ENCODE results near the gene PAPPA.

The PAPPA gene

DNA sequence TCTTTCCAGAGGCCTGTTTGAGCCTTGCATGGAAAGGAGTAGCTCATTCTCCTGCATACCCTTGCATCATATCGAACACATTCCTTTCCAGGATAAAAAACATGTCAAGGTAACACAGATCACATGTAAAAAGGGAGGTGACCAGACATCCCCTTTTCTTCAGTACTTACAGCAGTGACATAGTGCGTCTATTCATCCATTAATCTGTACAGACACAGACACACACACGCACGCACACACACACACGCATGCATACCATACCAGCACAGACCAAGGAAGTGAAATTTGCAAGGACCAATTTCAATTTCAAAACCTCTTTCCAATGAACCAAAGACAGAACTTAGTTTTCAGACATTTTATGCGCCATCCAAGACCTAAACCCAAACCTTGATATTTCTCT lies 256.0 kb downstream of the PAPPA start:
- no peaks in the 10 kb centered on the region for H3K9me3 ChIP-seq (ENCODE audit: control insufficient read depth, low read length)
- H3K27me3 ChIP-seq (replicated peaks; ENCODE audit: control insufficient read depth, insufficient read depth, low read length, poor library complexity, severe bottlenecking) = no peaks in the 10 kb centered on the region
- no peak for DNase-seq
- H3K4me1 ChIP-seq (ENCODE audit: control insufficient read depth, insufficient read depth, low read length, poor library complexity, severe bottlenecking) = no peaks in the 10 kb centered on the region
- no peak overlapping the region for H3K27ac ChIP-seq (ENCODE audit: insufficient read depth, low read length, poor library complexity, severe bottlenecking)
- H3K4me3 ChIP-seq (ENCODE audit: insufficient read depth, low read depth, low read length, poor library complexity, severe bottlenecking) = no peak overlapping the region
- H3K36me3 ChIP-seq (ENCODE audit: control insufficient read depth, insufficient read depth, low read length) = no peaks in the 10 kb centered on the region

DNA sequence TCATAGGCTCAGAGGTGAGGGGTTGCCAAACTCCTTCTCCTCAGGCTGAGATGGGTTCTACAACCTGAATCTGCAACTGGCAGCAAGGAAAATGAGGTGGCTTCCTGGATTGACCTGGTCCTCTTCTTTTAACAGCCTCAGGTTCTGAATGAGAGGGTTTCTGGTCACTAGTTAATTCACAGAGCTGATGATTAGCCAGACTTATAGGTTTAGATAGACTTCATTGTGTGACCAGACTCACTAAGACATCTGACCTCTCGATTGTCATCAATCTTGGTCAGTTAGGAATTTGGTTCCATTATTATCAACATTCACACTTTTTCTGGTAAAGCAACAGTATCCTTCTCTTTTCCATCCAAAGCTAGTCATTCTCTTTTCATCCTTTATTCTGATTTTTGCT lies 257.9 kb downstream of the PAPPA start:
- H3K4me3 ChIP-seq (ENCODE audit: insufficient read depth, low read depth, low read length, poor library complexity, severe bottlenecking) = no peak overlapping the region
- no peak overlapping the region for H3K27ac ChIP-seq (ENCODE audit: insufficient read depth, low read length, poor library complexity, severe bottlenecking)
- no peaks in the 10 kb centered on the region for H3K9me3 ChIP-seq (ENCODE audit: control insufficient read depth, low read length)
- no peak for DNase-seq
- H3K4me1 ChIP-seq (ENCODE audit: control insufficient read depth, insufficient read depth, low read length, poor library complexity, severe bottlenecking) = no peaks in the 10 kb centered on the region
- H3K27me3 ChIP-seq (replicated peaks; ENCODE audit: control insufficient read depth, insufficient read depth, low read length, poor library complexity, severe bottlenecking) = no peaks in the 10 kb centered on the region
- no peaks in the 10 kb centered on the region for H3K36me3 ChIP-seq (ENCODE audit: control insufficient read depth, insufficient read depth, low read length)

DNA sequence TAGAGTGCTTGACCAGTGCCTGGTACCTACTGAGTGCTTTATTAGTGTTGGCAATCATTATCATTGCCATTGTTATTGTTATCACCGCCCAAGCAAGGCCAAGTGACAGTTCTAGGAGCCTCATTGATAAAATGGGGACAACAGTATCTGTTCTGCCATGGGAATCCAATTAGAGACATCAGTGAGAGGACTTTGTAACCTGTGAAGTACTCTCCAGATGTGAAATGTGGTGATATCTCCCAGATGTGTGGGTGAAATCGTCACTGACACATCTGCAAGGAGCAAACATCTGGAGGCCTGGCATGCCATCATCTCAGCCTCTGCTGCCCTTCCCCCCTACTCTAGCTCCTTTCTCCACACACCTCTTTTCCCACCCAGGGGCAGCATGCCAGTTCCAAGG lies 260.8 kb downstream of the PAPPA start:
- Histone ChIP-seq H3K4me1 (ENCODE audit: control insufficient read depth, insufficient read depth, low read length, poor library complexity, severe bottlenecking) (no peaks in the 10 kb centered on the region), H3K4me3 (ENCODE audit: insufficient read depth, low read depth, low read length, poor library complexity, severe bottlenecking) (no peak overlapping the region), H3K36me3 (ENCODE audit: control insufficient read depth, insufficient read depth, low read length) (no peaks in the 10 kb centered on the region), H3K9me3 (ENCODE audit: control insufficient read depth, low read length) (no peaks in the 10 kb centered on the region), H3K27me3 (replicated peaks; ENCODE audit: control insufficient read depth, insufficient read depth, low read length, poor library complexity, severe bottlenecking) (no peaks in the 10 kb centered on the region), H3K27ac (ENCODE audit: insufficient read depth, low read length, poor library complexity, severe bottlenecking) (no peak overlapping the region)
- no peak for DNase-seq

DNA sequence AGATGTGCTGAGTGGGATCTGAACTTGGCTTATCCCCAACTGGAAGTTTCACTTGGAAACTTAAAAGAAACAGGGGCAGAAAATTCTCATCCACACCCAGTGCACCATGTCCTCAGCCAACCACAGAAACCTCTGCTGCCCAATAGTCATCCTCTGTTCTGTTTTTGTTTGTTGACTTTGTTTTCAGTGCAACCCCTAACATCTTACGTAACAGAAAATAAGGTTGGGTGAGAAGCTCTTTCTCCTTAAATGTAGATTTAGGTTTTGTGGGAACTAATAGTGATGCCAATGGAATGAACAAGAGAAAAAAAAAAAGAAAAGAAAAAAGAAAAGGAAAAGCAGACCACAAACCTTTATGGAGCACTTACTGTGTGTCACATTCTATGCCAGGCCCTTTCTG lies 262.8 kb downstream of the PAPPA start:
- no peaks in the 10 kb centered on the region for H3K9me3 ChIP-seq (ENCODE audit: control insufficient read depth, low read length)
- H3K27me3 ChIP-seq (replicated peaks; ENCODE audit: control insufficient read depth, insufficient read depth, low read length, poor library complexity, severe bottlenecking) = no peaks in the 10 kb centered on the region
- no peak overlapping the region for H3K4me3 ChIP-seq (ENCODE audit: insufficient read depth, low read depth, low read length, poor library complexity, severe bottlenecking)
- no peaks in the 10 kb centered on the region for H3K4me1 ChIP-seq (ENCODE audit: control insufficient read depth, insufficient read depth, low read length, poor library complexity, severe bottlenecking)
- no peak for DNase-seq
- no peak overlapping the region for H3K27ac ChIP-seq (ENCODE audit: insufficient read depth, low read length, poor library complexity, severe bottlenecking)
- no peaks in the 10 kb centered on the region for H3K36me3 ChIP-seq (ENCODE audit: control insufficient read depth, insufficient read depth, low read length)

DNA sequence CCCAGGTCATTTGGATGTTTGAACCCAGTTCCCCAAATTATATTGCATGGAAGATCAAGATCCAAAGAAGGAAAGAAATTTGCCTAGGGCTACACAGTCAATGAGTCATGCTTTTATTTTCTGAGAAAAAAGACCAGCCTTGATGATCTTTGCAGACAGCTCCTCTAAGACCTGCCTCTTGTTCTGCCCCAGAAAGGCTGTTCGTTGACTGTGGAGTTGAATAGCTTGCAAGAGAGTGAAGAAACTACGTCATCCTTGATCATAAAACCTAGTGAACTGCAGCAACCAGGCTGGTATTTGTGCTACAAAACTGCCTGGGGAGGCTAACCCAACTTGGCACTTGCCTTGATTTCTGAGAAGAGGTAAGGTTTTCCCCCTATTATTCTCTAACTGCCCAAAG lies 263.9 kb downstream of the PAPPA start:
- DNase-seq = no peak
- no peak overlapping the region for H3K27ac ChIP-seq (ENCODE audit: insufficient read depth, low read length, poor library complexity, severe bottlenecking)
- H3K9me3 ChIP-seq (ENCODE audit: control insufficient read depth, low read length) = no peaks in the 10 kb centered on the region
- no peaks in the 10 kb centered on the region for H3K4me1 ChIP-seq (ENCODE audit: control insufficient read depth, insufficient read depth, low read length, poor library complexity, severe bottlenecking)
- H3K27me3 ChIP-seq (replicated peaks; ENCODE audit: control insufficient read depth, insufficient read depth, low read length, poor library complexity, severe bottlenecking) = no peaks in the 10 kb centered on the region
- no peaks in the 10 kb centered on the region for H3K36me3 ChIP-seq (ENCODE audit: control insufficient read depth, insufficient read depth, low read length)
- H3K4me3 ChIP-seq (ENCODE audit: insufficient read depth, low read depth, low read length, poor library complexity, severe bottlenecking) = no peak overlapping the region

DNA sequence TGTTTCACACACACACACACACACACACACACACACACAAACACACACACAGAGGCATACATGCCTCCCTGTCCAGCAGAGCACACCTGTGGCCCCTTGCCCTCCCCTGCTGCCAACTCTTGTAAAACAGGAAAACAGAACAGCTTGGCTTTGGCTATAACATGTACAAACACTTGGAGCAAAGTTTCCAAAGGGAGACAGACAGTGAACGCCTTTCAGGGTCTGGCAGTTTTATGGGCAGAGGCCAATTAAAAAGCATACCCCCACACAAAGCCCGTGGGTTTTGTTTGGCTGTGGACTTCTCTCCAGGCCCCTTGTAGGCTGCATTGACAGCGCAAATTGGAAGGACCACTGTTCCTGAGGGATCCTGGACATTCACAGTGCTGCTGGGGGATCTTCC lies 265.6 kb downstream of the PAPPA start:
- no peaks in the 10 kb centered on the region for H3K9me3 ChIP-seq (ENCODE audit: control insufficient read depth, low read length)
- no peaks in the 10 kb centered on the region for H3K36me3 ChIP-seq (ENCODE audit: control insufficient read depth, insufficient read depth, low read length)
- no peaks in the 10 kb centered on the region for H3K4me1 ChIP-seq (ENCODE audit: control insufficient read depth, insufficient read depth, low read length, poor library complexity, severe bottlenecking)
- H3K27me3 ChIP-seq (replicated peaks; ENCODE audit: control insufficient read depth, insufficient read depth, low read length, poor library complexity, severe bottlenecking) = no peaks in the 10 kb centered on the region
- H3K27ac ChIP-seq (ENCODE audit: insufficient read depth, low read length, poor library complexity, severe bottlenecking) = no peak overlapping the region
- DNase-seq = no peak
- no peak overlapping the region for H3K4me3 ChIP-seq (ENCODE audit: insufficient read depth, low read depth, low read length, poor library complexity, severe bottlenecking)

DNA sequence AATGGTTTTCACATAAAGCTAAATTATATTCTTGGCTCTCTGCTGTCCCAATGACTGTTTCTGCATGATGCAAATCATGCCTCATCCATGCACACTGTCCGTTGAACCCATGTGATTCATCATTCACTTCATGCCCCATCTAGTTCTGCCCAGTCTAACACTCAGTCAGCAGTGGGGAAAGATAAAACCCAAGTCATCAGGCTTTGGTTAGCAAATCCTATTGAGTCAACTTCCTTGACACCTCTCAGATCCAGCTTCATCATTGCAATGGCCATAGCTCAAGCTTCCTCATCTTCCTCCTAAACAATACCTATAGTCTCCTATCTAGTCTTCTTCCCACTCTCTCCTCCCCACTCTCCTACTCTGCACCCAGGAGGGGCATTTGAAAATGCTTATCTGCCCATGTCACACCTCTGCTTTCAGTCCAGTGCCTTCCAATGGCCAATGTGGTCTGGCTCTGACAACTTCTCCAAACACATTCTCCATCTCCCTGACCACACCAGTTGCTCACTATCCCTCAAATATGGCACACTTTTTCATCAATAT lies 267.5 kb downstream of the PAPPA start:
- H3K27ac ChIP-seq (ENCODE audit: insufficient read depth, low read length, poor library complexity, severe bottlenecking) = no peak overlapping the region
- H3K9me3 ChIP-seq (ENCODE audit: control insufficient read depth, low read length) = no peaks in the 10 kb centered on the region
- H3K36me3 ChIP-seq (ENCODE audit: control insufficient read depth, insufficient read depth, low read length) = no peaks in the 10 kb centered on the region
- no peaks in the 10 kb centered on the region for H3K4me1 ChIP-seq (ENCODE audit: control insufficient read depth, insufficient read depth, low read length, poor library complexity, severe bottlenecking)
- H3K4me3 ChIP-seq (ENCODE audit: insufficient read depth, low read depth, low read length, poor library complexity, severe bottlenecking) = no peak overlapping the region
- H3K27me3 ChIP-seq (replicated peaks; ENCODE audit: control insufficient read depth, insufficient read depth, low read length, poor library complexity, severe bottlenecking) = no peaks in the 10 kb centered on the region
- no peak for DNase-seq

DNA sequence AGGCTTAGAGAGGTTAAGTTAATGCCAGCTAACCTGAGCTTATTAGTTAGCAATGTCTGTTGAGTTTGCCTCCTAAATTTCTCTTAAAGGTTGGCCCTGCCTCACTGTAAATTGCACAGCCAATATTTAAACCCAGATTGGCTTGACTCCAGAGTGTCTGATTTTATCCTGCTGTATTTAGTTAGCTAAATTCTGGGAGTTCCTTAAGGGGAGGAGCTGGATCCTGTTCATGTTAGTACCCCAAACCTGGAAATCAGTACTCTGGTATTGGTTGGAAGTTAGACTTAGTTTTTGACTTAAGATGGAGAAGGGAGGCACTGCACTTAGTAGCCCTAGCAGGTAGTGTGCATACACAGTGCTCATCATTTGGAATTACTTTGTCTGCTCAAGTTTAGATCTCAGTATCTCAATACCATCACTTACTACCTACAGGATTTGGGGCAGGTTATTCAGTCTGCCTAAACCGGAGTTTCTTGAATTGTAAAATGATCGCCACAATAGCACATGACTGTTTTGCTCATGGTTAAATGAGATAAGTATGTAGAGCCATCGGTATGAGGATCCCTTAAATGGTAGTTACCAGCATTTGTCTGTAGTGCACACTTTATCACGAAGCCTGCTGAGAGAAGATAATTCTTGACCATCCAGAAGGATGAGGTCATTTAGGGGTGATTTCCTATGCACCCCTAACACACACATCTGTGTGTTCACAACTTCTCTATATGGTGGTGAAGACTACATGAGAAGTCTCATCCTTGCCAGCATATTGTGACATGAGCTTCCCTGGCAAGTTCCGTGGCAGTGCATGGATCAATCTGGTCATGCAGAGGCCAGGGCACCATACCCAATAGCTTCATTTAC lies 268.8 kb downstream of the PAPPA start:
- Histone ChIP-seq H3K36me3 (ENCODE audit: control insufficient read depth, insufficient read depth, low read length) (no peaks in the 10 kb centered on the region), H3K4me1 (ENCODE audit: control insufficient read depth, insufficient read depth, low read length, poor library complexity, severe bottlenecking) (no peaks in the 10 kb centered on the region), H3K4me3 (ENCODE audit: insufficient read depth, low read depth, low read length, poor library complexity, severe bottlenecking) (no peak overlapping the region), H3K27ac (ENCODE audit: insufficient read depth, low read length, poor library complexity, severe bottlenecking) (no peak overlapping the region), H3K27me3 (replicated peaks; ENCODE audit: control insufficient read depth, insufficient read depth, low read length, poor library complexity, severe bottlenecking) (no peaks in the 10 kb centered on the region), H3K9me3 (ENCODE audit: control insufficient read depth, low read length) (no peaks in the 10 kb centered on the region)
- DNase-seq = no peak

DNA sequence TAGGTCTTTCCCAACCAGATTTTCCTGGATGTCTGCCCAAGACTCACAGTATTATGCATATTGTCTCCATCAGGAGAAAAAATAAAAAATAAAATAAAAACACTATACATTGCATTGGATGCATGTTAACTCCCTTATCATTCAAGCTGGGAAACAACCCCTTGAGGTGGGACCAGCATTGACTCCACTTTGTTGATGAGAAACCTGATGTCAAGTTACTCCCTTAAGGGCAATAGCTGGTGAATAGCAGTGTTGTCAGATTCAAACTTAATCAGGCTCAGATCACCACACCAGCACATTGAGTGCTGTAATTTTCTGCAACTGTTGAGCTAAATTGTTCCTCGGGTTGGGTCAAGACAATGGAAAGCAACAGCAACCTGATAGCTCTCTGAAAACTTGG lies 269.6 kb downstream of the PAPPA start:
- Histone ChIP-seq H3K36me3 (ENCODE audit: control insufficient read depth, insufficient read depth, low read length) (no peaks in the 10 kb centered on the region), H3K4me3 (ENCODE audit: insufficient read depth, low read depth, low read length, poor library complexity, severe bottlenecking) (no peak overlapping the region), H3K27ac (ENCODE audit: insufficient read depth, low read length, poor library complexity, severe bottlenecking) (no peak overlapping the region), H3K4me1 (ENCODE audit: control insufficient read depth, insufficient read depth, low read length, poor library complexity, severe bottlenecking) (no peaks in the 10 kb centered on the region), H3K9me3 (ENCODE audit: control insufficient read depth, low read length) (no peaks in the 10 kb centered on the region), H3K27me3 (replicated peaks; ENCODE audit: control insufficient read depth, insufficient read depth, low read length, poor library complexity, severe bottlenecking) (no peaks in the 10 kb centered on the region)
- DNase-seq = no peak

DNA sequence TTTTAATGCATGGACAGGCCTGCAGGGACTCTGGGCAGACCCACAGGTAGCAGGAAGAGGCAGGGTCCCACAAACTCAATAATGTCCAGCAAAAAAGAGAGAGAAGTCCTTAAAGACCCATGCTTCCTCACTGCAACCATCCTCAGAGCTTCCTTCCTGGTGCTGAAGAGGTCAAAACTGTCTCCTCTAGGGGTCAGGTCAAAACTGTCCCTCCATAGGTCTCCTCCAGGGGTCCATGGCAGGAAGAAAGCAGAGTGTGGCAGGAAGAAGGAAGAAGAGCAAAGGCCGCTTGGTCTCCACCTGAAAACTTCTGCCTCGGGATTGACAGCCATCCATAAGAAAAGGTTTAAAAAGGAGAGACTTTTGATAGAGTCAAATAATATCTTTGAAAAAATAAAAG lies 271.7 kb downstream of the PAPPA start:
- no peaks in the 10 kb centered on the region for H3K27me3 ChIP-seq (replicated peaks; ENCODE audit: control insufficient read depth, insufficient read depth, low read length, poor library complexity, severe bottlenecking)
- no peaks in the 10 kb centered on the region for H3K9me3 ChIP-seq (ENCODE audit: control insufficient read depth, low read length)
- no peaks in the 10 kb centered on the region for H3K4me1 ChIP-seq (ENCODE audit: control insufficient read depth, insufficient read depth, low read length, poor library complexity, severe bottlenecking)
- H3K4me3 ChIP-seq (ENCODE audit: insufficient read depth, low read depth, low read length, poor library complexity, severe bottlenecking) = no peak overlapping the region
- no peaks in the 10 kb centered on the region for H3K36me3 ChIP-seq (ENCODE audit: control insufficient read depth, insufficient read depth, low read length)
- no peak overlapping the region for H3K27ac ChIP-seq (ENCODE audit: insufficient read depth, low read length, poor library complexity, severe bottlenecking)
- no peak for DNase-seq

Measured in effector memory CD4-positive, alpha-beta T cell (primary cell).